AG09319 (cell line): ENCODE measurements around the gene SLC44A3.

Source experiments
- DNase-seq: peaks from one replicate; pipeline ENCODE4 v3.0.0-alpha.2; 2010; ENCODE audit warnings: low read depth; ENCODE audit errors: extremely low read depth
- CTCF ChIP-seq: IDR thresholded peaks from 2 replicates; pipeline ENCODE4 v1.5.1; 2011; ENCODE audit warnings: low read depth, mild to moderate bottlenecking, inconsistent platforms, low read length, moderate library complexity

SLC44A3 gene

DNA sequence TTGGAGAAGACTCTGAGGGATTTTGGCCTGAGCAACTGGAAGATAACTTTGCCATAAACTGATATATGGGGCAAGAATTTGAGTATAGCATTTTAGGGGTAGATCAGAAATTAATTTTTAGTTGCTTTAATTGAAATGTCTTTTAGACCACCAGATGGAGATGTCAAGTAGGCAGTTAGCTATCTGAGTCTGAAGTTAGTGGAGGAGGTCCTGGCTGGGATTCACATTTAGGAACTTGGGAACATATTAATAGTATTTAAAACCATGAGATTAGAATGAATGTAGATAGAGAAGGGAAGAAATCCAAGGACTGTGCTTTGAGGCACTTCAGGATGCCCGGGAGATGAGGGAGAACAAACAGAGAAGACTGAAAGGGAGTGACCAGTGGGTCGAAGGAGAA, 32.6 kb downstream of the SLC44A3 start:
- no peak for DNase-seq
- TF ChIP-seq CTCF = no peak

DNA sequence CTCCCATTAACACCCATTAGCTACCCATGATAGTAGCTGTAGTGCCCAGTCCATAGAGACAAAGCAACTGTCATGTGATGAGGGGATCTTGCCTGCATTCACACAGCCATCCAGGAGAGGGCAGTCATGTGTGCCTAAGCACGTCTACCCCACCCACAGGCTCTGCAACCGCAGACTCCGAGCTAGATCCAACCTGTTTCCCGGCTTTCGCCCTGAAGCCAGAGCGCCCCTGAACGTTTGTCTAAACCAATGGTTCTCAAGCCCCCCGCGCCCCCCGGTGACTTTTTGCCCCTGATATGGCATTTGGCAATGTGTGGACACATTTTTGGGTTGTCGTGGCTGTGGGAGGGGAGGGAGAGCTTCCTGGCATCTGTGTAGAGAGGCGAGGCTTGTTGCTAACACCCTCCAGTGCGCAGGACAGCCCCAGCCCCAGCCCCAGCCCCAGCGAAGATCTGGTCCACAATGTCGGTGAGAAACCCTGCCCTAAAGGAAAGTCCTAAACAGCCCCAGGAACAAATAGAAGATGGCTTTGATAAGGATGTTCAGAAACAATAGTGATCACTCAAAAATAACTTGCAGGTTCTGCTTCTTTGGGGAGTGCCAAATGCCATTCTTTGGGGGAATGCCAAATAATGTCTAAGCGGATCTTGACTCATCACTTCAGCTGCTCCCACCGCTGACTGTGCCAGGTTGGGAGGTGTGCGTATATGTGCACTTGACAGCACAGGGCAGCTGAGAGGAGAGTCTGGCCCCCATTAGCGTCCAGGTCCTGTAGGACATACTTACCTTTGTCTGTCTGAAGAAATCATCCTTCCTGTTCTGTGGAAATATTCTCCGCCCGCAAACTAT, 34.5 kb downstream of the SLC44A3 start:
- peak; percentile 80 for DNase-seq
- peak; percentile 96 for TF ChIP-seq CTCF

- no peak for TF ChIP-seq CTCF
Measured at GRCh38 chr1:94855307-94855700, 35.1 kb downstream of the SLC44A3 start.

DNA sequence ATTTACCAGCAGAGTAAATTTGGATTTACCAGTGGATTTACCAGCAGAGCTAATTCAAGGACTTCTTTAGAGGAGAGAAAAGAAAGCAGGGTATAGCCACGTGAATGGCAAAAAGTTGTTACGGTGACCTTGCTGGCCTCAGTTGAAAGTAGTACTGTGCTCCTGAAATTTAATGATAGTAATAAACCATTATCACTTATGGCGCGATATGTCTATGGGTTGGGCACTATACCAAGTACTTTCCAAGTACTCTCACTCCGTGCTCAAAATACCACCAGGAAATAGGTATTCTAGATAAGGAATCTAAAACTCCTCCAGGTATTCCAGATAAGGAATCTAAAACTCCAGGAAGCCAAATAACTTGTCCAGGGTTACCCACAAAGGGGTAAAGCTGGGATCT, 35.8 kb downstream of the SLC44A3 start:
- no peak for DNase-seq
- no peak for TF ChIP-seq CTCF

More at GRCh38 chr1:94855307-94855700, 35.1 kb downstream of the SLC44A3 start:
- DNase-seq = no peak

DNA sequence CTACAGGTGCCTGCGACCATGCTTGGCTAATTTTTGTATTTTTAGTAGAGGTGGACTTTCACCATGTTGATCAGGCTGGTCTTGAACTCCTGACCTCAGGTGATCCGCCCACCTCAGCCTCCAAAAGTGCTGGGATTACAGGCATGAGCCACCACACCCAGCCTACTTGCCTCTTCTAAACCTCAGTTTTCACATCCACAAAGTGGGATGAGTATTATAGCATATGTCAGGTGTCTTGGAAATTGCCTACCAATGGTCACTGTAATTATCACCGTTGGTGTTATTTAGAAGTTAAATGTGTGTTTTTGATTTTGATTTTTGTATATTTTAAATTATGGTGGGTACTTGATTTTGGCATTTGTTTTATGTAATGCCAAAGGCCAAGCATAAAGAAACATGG, 36.7 kb downstream of the SLC44A3 start:
- DNase-seq = no peak
- TF ChIP-seq CTCF = no peak

- DNase-seq = no peak
- TF ChIP-seq CTCF = no peak
Measured at GRCh38 chr1:94858276-94858675, 38.1 kb downstream of the SLC44A3 start.

DNA sequence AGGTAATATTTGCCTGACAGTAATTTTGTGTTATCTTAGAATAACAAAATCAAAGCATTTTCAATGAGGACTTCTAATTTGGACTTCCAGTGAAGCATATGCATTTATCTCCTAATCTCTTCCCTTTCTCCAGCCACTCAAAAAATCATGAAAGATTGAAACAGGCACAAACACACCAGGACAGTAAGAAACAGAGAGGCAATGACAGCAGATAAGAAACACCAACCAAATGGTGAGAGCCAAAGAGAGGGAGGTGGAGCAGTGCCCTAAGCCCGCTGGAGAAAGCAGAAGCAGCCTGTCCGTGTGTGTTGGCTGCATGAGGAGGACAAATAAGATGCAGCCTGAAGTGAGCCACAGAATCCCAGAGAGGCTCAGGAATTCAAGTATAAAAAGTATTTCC, 39.0 kb downstream of the SLC44A3 start:
- DNase-seq = no peak
- no peak for TF ChIP-seq CTCF
